A673 (cell line): ENCODE results near the gene IRX4.

ENCODE experiments used
- CTCF ChIP-seq: fragments of 300-800, 200-600 bp; sonication (generic); conservative IDR thresholded peaks from 2 replicates; pipeline ENCODE4 v1.5.1; 2017; ENCODE audit warnings: low read depth, mild to moderate bottlenecking, antibody characterized with exemption, low read length, moderate library complexity, mixed read lengths
- EZH2 ChIP-seq: fragments of 200-600 bp; sonication (generic); IDR thresholded peaks from 2 replicates; pipeline ENCODE4 v1.6.1; 2017; ENCODE audit warnings: borderline replicate concordance, low read depth, mild to moderate bottlenecking, mixed read lengths, antibody characterized with exemption, low read length; ENCODE audit not compliant: poor library complexity, severe bottlenecking

GRCh38 chr5:1909346-1909985, 26.7 kb upstream of the IRX4 start:
- TF ChIP-seq CTCF (no peak), EZH2 (no peak)
